OCI-LY1 (cell line): ENCODE results near the gene PSMC3IP.

Source experiments
- CTCF ChIP-seq: fragments of 200-600 bp; sonication (generic), shearing (Covaris generic); IDR thresholded peaks from 2 replicates; pipeline ENCODE4 v1.5.1; 2017; ENCODE audit warnings: mild to moderate bottlenecking, antibody characterized with exemption, low read length, moderate library complexity, mixed read lengths
- EZH2 ChIP-seq: fragments of 200-600 bp; sonication (generic), shearing (Covaris generic); IDR thresholded peaks from 2 replicates; pipeline ENCODE4 v1.8.0; 2017; ENCODE audit warnings: borderline replicate concordance, mixed run types, mild to moderate bottlenecking, antibody characterized with exemption, low read length, moderate library complexity, mixed read lengths

GRCh38 chr17:42553866-42554249, 23.7 kb downstream of the PSMC3IP start:
- peak; percentile 23; the same call in 1 of the 2 replicates for TF ChIP-seq CTCF
- no peak for TF ChIP-seq EZH2
